Glomerular visceral epithelial cell (primary cell): Measurements from ENCODE around the gene C11orf21.
"Not testable (repeated sequence)": the region's sequence is repeated elsewhere in the genome, so short reads cannot be mapped to it uniquely, and the experiment has no call there.

Experiments
- DNase-seq: peaks from one replicate; pipeline ENCODE4 v3.0.0-alpha.2; 2016; ENCODE audit errors: extremely low spot score

The C11orf21 gene

GRCh38 chr11:2296913-2297622 is 4.7 kb downstream of the C11orf21 start:
- no peak for DNase-seq

DNA sequence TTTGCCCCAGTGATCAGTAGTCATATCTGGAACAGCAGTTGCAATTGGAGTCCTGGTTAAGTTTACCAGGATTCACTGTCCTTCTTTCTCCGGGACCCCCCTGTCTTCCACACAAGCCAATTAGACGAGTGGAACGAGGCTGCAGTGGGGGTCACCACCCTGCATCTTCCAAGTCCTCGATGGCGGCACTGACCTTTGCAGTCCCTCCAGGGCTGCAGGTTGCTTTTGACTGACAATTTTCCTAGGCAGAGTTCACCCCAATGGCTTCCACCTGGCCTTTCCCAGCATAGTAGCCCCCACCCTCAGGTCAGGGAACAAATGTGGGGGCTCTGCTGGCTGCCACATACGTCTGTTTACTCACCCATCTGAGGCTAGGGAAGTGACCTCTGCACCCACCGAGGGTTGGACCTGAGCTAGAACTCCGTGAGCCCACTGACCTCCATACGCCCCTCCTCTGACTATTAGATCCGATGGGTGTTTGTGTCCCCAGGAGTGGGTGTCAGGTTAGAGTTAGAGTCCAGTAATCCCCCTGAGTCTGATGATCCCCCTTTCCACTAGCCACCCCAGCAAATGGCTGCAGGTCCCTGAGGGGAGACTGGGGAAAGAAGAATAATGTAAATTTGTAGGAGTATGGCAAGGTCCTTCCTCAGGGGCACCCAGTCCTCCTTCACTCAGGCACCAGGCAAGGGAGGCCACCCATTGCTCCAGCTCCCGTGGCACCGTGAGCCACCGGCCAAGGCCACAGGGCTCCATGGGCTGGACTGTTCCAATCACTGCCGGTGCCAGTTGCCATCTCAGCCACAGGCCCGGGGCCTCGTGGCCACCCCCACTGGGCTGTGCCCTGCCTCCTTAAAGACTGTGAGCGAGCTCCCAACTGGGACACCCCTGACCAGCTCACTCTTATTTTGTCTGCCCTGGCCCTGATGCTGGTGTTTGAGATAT is 5.5 kb downstream of the C11orf21 start:
- DNase-seq: no peak

DNA sequence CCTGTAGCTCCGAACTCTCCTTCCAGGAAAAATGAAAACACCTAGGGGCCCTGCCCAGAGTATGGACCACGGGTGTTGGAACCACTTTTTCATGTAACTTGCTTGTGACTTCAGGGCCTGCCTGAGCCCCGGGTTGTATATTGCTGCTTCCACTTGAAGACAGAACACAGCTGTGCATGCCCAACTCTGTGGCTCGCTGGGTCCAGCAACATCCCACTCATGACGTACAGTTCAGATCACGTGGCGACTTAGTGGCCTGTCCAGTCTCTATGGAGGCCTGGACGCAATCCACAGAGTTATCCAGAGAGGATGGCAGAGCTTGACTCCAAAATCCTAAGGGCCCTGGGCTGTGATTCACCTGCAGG is 6.8 kb downstream of the C11orf21 start:
- no peak for DNase-seq

- no peak for DNase-seq
These were observed 7.5 kb downstream of the C11orf21 start for GRCh38 chr11:2293984-2294925.

- DNase-seq: no peak
These were observed 8.2 kb downstream of the C11orf21 start for GRCh38 chr11:2293531-2293971.

GRCh38 chr11:2290351-2290841 is 11.3 kb downstream of the C11orf21 start:
- no peak for DNase-seq

GRCh38 chr11:2289859-2290258 is 11.9 kb downstream of the C11orf21 start:
- no peak for DNase-seq

GRCh38 chr11:2289350-2289749 is 12.4 kb downstream of the C11orf21 start:
- DNase-seq: no peak

DNA sequence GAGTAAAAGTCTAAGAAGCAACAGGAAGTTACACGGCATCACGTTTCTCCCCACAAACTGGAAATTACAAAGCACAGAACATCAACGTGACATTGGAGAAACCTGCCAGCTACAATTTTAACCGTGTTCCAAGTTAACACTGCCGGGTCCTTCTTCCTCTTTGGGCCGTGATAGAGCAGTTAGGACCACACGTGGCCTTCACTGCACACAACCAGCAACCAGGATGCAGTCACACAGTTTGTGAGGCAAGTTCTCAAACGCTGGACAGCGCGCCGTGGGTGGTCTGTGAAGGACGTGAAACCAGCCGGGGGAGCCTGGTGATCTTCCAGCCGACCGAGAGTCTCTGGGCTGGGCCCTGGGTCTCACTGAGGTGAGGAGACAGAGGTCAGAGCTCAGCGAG is 14.6 kb downstream of the C11orf21 start:
- no peak for DNase-seq

DNA sequence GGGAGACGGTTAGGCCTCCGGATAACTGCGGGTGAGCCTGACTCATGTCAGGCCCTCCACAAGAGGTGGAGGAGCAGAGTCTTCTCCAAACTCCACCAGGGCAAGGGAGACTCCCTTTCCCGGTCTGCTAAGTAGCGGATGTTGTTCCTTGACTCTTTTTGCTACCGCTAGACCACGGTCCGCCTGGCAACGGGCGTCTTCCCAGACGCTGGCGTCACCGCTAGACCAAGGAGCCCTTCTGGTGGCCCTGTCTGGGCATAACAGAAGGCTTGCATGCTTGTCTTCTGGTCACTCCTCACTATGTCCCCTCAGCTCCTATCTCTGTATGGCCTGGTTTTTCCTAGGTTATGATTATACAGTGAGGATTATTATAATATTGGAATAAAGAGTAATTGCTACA is 15.4 kb downstream of the C11orf21 start:
- not testable (repeated sequence) for DNase-seq

DNA sequence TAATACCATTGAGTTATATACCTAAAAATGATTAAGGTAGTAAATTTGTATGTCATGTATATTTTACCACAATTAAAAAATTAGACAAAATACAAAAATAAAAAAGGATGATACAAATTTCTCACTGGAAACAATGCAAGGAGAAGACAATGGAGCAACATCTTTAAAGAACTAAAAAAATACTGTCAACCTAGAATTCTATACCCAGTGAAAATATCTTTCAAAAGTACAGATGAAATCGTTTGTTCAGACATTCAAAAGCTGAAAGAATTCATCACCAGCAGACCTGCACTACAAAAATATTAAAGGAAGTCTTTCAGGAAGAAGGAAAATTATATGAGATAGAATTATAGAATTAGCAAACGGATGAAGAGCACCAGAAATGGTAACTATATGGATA is 21.5 kb downstream of the C11orf21 start:
- no peak for DNase-seq

DNA sequence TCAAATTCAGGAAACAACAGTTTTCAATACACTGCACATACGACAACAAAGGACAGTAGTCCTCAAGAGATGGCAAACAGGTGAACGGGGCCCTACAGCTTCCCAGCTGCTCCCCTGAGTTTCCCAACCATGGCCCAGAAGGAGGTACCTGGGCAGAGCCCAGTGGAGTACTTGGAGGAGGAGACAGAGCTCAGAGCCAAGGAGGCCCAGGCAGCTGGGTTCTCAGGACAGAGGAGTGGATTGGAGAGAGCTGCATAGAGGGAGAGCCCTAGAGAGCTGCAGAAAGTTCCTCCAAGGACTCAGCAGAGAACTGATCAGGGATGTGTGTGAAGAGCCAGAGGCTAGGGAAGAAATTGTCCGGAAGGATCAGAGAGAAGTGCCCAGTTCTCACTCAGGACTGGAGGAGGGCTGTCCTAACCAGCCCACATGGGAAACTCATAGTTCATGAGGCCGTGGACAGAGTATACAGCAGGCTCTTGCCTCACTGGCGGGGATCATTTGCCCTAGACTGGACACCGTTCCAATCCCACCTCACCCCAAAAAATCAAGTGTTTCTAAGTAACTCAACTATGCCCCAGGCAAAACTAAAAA is 23.7 kb downstream of the C11orf21 start:
- DNase-seq: no peak

DNA sequence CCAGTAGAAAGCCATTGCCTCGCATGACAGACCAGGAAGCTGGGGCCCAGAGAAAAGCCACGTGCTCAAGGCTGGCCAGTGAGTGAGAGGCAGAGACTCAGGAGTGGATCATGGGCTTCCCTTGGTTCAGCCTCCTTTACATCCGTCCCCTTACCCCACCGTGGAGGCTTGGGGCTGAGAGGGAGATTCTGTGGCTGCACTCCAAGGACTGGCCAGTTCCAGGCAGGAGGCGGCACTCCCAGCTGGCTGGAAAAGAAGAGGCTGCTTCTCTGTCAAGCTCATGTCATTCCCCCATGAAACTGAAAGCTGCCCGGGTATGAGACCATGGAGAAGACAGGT is 24.7 kb downstream of the C11orf21 start:
- no peak for DNase-seq

DNA sequence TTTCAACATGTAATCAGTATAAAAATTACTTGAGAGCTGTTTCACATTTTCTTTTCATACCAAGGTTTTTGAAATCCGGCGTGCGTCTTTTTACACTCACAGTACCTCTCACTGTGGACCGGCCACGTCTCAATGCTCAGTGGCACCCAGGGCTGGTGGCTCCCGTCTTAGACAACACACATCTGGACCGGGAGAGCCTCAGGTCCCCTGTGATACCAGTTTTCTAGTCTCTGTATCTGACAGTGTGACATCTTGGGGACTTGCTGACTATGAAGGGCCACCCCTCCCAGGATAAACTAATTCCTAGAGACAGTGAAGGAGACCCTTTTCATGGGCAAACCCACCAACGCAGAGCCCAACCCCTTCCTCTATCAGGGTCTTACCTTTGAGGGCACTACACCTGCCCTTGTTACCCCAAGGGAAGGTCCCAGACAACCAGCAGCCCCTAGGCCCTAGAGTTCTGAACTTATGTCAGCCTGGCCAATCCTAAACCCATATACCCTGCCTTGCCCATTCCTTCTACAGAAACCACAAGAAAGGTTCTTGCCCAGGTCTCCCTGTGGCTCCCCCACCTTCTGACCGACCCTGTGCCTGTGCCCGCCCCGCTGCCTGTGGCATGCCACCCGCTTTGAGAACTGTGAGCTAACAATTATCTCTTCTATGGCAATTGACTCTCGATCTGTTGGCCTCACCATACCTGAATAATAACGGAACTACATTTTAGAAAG is 25.3 kb downstream of the C11orf21 start:
- no peak for DNase-seq

DNA sequence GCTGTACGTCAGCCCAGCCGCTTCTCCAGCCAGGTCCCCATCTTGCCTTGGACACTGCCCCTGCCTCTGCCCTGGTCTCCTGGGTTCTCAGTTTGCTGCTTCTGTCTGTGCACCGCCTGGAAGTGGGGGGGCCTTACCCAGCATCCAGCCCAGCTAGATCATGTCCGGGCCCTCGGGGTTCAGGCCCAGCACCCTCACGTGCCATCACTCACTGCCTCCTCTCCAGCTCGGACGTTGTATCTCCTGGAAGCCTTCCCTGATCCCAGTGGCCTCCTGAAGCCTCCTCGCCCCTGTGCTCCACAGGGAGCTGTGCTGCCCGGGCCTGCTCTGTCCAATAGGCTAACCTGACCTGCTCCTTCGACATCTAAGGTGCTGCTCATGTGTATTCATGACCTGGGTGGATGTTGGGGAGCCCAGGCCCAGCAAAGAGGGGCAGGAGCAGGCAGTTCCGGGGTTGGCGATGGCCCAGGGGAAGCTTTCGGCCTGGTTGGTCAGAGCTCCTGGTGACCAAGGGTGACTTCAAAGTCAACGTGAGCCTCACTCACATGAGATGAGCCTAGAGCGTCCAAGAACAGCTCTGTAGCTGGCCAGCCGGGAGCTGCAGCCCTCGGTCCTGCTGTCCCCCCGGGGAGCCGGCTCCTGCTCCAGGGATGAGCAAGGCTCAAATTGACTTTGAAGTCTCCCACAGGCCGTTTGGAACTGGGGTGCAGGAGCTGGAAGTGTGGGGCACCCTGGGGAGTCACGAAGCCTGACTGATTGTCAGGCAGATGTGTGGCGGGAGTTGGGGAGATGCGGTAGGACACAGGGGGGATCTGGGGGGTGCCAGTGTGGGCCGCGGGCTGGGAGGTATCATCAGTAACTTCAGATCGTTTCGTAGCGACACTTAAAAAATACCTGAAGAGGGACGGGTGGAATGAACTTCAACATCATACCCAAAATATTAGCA is 26.1 kb downstream of the C11orf21 start:
- DNase-seq: no peak

- no peak for DNase-seq
These were observed 27.9 kb downstream of the C11orf21 start for GRCh38 chr11:2273771-2274170.

- no peak for DNase-seq
These were observed 28.4 kb downstream of the C11orf21 start for GRCh38 chr11:2273311-2273710.

DNA sequence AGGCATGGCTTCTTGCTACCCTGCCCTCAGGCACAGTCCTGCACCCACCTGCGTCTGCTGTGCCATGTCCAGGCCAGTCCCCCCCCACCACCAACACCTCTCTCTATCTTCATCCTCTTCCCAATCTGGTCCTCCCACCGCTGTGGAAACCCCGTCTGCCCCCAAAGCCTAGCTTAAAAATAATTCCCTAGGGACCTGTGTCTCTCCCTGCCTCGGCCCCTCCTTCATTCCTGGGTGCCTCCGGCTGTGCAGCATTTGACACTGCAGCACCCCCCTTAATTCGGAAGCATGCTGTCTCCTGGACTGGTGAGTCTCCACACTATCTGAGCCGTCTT is 28.8 kb downstream of the C11orf21 start:
- no peak for DNase-seq

- DNase-seq: no peak
These were observed 29.3 kb downstream of the C11orf21 start for GRCh38 chr11:2272228-2272945.
